Islet precursor cell (in vitro differentiated cells): ENCODE results near the gene FBXO4.
"Not testable (repeated sequence)": the region's sequence is repeated elsewhere in the genome, so short reads cannot be mapped to it uniquely, and the experiment has no call there.

Source experiments
- DNase-seq: peaks from one replicate; pipeline ENCODE4 v3.0.0-alpha.2; 2018

Gene FBXO4

DNA sequence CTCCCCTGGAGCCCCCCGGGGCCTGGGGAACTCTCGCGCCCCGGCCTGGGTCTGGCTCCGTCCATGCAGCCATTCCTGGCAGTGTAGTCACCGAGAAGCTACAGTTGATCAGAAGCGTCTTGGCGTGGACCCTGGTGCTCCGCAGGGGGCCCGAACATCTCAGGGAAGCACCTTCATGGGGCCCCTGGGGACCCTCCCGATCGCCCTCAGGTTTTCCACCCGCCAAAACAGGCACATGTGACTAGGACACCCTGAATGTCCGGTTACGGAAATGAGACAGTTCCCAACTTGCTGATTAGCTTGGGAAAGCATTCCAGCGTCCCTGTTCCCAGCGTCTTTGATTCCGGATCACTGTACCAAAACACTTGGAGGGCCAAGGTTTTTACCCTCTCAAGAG is 472 bp downstream of the FBXO4 start:
- DNase-seq: no peak

DNA sequence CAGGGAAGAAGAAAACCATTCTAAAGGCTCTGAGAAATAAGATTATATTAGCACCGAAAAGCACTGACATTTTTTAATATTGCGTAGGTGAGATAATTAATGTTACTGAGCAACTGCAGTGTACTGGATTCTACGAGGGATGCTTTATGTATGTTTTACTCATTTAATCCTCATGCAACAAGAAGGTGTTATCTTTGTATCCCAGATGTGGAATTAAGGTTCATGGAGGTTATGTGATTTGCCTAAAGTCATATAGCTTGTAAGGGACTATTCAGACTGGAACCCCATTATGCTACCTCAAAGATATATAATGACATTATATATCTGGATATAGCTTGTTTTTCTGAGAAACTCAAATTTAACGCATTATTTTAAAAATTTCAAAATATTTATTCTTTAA is 2.5 kb downstream of the FBXO4 start:
- no peak for DNase-seq

DNA sequence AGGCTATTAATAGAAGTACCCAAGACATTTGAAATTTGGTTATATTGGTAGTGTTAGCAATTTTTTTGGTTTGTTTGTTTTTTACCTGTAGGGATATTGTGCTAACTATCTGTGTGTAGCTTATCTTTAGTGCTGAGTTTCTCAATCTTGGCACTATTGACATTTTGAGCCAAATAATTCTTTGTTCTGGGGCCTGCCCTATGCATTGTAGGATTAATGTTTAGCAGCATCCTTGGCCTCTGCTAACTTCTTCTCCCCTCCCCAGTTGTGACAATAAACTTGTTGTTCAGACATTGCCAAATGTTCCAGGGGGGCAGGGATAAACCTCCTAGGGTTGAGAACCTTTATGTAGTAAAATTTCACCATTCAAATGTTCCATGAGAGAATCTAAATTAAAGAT is 4.0 kb downstream of the FBXO4 start:
- DNase-seq: no peak

DNA sequence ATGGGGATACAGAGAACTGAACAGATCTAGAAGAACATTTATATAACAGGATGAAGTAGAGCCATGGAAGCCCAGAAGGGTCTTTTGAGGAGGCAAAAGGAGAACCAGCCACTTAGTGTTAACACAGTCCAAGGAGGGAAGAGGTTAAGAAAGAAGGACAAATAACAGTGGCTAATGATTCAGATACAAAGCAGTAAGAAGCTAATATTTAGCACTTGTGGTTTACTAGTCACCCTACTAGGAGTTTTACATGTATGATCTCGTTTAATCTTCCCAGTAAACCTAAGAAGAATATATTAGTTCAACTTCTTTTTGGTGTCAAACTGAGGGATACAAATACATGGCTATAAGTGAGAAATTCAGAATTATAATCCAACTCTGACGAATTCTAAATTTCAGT is 7.7 kb downstream of the FBXO4 start:
- DNase-seq: no peak

DNA sequence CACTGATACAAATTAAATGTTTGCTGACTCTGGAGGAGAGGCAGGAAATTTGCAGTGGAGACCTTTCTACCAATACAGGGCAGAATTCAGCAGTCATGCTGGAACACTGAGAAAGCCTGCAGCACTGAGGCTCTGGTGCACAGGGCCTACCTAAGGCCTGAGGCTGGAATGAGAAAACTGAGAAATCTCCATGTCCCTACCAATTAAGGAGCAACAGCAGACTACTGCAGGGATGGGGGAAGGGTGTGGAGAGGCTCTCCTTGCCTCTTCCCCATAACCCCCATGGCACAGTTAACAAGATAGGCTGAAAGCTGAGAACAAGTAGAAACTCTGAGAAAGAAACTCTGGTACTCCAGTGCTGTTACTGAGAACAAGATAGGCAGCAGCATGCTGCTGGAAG is 10.5 kb downstream of the FBXO4 start:
- peak; percentile 74 for DNase-seq

DNA sequence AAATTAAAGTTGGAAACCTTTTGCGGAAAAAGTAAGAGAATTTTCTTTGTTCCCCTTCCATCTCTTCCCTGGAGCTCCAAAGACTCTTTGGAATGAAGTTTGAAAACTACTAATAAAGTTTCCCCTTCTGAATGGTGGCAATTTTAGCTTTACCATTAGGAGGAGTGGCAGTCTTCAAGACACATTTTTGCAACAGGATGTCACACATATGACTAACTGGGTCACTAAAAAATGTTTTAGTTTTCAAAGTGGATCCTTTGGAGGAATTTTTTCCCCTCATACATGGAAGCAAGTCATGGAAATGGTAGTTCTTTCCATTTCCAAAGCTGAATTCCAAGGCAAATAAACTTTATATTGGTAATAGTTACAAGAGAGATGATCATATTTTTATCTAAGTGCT is 15.6 kb downstream of the FBXO4 start:
- no peak for DNase-seq

DNA sequence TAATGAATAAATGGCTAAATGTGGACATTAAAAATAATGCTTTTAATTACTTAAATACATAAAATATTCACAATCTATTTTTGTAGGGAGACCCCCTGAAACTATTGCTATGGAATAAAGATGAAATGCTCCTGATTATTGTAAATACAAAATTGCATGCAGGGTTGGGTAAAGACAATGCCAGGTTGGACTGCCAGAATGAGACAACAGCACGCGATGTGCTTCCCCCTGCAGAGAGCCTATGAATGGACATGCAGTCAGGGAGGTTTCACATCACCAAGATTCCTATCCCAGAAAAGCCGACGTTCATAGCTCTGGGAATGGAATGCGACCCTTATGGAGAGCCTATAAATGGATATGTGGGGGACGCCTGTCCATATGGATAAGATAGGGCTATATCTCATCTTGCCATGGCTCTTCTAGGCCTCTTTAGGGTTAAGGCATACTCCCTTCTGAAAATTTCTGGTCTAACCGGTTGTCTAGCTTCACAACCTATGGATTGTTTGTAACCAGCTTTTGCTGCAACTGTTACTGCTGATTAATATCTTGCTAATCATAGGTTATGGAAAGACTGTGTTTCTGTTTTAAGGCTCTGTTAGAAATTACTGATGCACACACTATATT is 20.4 kb downstream of the FBXO4 start:
- DNase-seq: not testable (repeated sequence)

DNA sequence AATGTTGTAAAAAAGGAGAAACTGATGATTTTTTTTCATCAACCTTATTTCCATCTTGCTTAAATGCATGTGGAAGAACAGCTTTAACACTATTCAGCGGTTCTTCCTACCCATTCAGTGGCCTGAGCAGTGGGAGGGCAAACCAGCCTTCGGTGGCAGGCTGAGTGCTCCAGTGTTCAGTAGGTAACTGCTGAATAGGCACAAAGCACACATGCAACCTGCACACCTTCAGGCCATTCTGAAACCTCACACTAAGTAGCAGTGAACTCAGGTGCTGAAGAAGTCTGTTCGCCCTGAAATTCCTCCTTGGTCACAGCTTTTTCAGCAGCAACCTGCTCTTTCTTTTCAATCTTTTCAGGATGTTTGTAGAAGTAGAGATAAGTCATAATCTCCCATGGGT is 26.1 kb downstream of the FBXO4 start:
- no peak for DNase-seq

DNA sequence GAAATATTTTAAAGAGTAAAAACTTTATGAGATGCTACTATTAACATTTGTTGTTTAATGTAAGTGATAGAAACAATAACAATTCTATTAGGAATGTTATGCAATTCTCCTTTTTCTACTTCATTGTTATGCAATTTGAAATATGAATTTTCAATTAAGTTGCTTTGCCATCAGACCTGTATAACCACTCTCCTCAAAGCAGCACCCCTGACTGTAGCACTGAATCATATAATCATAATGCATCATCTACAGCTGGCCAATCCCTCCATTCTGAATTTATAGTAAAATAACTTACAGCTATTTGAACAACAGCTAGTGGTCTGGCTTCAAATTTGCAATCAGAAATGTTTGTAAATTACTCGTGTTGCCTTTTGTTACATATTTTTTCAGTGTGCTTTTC is 29.2 kb downstream of the FBXO4 start:
- DNase-seq: no peak

DNA sequence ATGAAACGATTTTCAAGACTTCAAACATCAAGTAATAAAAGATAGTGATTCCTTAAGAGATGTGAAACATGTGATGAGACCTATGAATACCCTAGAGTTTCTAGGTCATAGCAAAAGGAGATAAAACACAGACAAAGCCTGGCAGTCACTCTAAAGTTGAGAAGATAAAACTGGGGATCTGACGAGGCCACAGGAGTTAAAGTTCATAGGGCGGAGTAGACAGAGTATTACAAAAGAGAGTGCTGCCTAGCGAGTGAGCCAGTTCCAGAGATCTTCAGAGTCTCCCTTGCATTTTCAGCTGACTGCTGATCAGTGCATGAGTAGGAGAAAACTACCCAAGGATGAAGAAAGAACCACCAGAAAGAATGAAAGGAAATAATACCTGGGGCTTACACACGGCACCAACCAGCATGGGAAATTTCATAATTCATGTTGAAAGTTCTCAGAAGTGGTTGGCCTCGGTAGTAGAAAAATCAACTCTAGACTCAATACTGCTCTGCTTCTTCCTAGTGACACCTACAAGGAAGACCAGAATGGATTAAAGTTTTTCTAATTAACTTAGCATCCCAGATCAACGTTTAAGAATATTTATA is 30.4 kb downstream of the FBXO4 start:
- no peak for DNase-seq

DNA sequence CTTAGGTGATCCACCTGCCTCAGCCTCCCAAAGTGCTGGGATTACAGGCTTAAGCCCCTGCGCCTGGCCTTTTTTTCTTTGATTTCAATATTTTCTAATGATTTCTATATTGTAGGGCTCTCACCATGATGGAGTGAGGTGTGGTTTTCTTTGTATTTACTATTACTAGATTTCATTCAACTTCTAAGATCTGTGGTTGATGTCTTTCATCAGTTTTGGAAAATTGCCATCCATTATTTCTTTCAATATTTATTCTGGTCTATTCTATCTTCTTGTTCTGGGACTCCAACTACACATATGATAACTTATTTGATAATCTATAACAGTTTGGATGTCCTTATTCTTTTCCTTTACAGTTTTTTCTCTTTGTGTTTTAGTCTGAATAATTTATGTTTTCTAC is 31.9 kb downstream of the FBXO4 start:
- no peak for DNase-seq

DNA sequence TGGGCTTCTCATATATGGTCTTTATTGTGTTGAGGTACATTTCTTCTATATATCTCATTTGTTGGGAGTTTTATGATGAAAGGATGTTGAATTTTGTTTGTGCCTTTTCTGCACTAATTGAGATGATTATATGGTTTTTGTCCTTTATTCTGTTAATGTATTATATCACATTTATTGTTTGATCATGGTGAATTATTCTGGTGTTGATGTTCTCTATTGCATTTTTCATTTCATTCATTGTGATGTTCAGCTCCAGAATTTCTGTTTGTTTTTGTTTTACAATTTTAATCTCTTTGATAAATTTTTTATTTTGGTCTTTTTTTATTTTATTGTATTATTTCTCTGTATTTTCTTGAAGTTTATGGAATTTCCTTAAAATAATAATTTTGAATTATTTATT is 35.4 kb downstream of the FBXO4 start:
- DNase-seq: no peak

DNA sequence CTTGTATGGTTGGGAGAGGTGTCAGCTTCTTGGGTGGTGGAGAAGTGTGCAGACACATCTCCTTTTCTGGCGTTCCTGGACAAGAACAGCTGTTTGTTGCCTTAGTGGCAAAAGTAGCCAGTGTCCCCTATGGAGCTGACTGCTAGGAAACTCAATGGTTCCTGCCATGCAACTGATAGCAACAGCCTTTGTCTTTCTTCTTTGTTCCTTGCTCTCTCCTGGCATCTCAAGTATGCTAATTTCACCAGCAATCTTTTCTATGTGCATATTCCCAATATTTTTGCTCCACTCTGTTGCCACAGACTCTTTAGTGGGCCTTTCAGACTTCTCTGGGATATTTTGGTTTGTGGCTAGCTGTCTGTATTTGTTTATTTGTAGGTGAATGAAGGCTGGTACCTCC is 36.7 kb downstream of the FBXO4 start:
- DNase-seq: no peak

DNA sequence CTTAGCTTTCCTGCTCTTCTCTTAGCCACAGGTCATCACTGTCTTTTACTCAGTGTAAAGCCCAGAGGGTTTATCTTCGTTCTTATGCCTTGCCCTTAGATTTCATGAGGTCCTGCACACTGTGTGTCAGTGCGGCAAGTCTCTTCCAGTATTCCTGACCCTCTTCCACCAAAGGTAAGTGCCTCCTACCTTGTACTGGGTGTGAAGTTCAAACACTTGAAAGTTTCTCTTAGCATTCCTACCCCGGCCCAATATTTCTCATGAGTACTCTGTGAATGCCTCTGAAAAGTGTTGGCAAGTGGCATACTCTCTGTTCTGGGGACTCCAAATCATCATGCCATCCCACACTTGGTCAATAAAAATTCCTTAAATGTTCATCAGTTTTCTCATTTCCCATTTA is 37.4 kb downstream of the FBXO4 start:
- DNase-seq: no peak

DNA sequence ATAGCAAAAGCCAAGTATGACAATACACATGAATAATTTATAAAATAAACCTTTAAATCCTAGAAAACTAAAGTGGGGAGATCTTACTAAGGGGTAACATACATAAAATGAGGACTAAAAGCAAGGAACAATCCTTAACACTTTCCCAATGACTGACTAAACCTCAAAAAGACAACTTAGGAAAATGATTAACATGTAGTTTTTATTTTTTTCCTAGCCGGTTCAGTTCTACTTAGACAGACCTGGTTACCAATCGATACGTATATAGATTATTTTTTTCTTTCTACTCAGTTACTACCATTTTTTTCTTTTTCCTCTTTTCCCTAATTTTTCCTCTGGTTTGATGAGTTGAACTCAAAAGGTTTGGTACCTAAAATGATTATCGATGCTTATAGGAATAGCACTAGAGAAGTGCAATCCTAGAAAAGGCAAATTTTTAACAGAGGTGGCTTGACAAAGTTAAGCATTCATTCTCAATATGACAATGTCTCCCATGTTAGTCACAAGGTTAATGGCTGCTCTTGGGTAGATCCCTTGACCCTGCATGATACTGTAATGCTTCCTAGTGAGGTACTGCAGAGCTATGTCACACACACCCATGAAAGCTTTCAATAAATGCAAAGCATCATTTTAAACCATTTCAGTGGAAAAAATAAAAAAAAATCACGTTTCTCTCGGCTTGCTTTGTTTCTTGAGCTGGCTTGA is 41.5 kb downstream of the FBXO4 start:
- no peak for DNase-seq

DNA sequence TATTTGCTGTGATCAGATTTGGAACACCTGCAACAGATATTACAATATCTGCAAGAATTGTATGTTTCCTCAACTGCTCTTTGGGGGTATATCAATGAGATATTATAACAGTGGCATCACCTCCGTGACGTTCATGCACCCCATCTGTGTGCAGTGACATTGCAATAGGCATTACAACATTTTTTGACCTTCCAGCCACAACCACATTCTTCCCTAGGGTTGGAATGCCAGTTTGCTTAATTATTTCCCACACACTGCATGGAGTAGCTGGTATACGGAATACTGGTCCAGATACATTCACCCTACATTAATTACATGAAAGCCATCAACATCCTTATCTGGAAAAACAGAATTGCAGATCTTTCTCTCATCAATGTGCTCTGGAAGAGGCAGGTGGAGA is 42.3 kb downstream of the FBXO4 start:
- no peak for DNase-seq

DNA sequence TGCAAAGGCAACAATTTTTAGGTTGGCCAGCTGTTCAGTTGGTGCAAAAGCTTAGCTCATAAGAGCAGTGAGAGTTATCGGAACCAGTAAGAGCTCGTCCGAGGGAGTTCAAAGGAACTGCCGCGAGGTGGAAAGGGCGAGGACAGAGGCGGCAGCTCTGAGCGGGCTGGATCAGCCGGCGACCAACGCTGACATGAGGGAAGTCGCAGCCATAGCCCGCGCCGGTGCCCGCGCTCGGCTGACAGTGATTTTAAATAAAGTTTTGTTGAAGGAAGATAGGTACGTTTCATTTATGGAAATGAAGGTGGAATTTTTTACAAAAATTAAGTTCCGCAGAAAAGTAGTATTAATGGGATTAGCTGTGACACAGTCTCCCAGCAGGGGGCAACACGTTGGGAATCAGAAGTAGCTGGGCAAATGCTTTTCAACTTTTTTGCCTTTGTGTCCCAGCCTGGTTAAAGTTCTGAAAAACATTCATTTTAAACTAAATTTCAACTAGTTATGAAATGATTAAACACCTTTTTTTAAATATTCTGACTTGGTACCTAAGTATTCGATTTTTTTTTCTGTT is 43.2 kb downstream of the FBXO4 start:
- no peak for DNase-seq

DNA sequence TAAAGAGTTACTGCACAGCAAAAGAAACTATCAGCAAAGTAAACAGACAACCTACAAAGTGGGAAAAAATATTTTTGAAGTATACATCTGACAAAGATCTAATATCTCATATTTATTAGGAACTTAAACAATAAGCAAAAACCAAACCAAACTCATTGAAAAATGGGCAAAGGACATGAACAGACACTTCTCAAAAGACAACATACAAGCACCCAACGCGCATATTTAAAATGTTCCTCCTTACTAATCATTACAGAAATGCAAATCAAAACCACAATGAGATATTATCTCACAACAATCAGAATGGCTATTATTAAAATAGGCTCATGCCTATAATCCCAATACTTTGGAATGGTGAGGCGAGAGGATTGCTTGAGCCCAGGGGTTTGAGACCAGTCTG is 48.0 kb downstream of the FBXO4 start:
- no peak for DNase-seq

DNA sequence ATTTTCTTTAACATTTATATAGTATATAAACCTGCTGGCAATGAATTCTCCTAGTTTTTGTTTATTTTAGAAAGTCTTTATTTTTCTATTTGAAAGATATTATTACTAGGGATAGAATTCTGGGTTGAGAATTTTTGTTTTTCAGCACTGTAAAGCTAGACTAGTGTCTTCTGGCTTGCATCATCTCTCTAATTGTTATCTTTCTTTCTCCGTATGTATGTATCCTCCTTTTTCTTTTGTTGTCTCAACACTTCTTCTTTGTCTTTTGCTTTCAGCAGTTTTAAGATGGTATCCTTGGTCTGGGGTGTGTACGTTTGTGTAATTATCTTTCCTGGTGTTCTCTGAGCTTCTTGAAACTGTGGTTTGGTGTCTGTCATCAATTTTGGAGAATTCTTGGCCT is 48.8 kb downstream of the FBXO4 start:
- DNase-seq: no peak

DNA sequence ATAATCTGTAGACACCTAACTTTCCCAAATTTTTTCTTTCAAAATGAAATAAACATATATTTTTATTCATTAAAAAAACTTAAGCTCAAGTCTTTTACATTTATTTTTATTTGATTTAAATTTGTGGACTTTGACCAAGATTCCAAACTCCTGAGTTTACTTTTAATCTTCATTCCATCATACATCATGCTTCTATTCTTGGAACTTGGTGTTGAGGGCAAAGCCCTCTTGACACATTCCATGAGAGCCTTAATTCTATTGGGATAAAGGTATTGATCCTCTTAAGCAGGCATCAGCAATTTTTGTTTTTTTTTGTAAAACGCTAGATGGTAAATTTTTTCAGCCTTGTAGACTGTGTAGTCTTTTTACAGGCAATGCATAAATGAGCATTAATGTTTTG is 53.6 kb downstream of the FBXO4 start:
- DNase-seq: no peak

DNA sequence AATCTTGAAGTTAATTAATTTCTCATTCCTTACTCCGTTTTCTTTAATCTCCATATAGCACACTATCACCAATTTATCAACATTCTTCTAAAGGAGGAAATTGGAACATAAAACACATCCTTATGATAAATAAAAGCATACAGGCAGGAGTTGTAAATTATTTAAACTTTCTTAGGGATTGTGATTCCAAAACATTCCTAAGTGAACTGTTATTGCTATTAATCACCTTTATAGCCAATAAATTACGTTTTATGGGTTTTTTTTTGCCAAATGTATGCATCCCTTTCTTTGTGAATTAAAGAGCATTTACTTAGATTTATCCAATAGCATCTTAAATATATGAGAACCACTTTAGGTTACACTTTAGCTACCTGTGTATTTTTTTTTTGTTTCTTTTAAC is 55.3 kb downstream of the FBXO4 start:
- DNase-seq: no peak

DNA sequence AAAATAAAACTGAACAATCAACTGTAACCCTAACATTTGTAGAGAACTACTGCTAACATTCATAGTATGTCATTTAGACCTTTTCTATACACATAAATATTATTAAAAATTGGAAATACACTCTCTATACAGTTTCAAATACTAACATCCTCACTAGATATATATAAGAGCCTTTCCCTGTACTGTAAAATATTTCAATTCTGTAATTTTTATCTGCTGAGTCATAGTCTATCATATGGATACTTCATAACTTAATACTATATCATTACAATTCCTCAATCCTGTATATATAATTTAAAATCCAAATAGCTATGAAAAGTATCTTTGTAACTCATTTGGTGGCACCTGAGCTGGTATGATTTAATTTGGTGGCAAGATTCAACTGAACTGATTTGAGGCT is 55.8 kb downstream of the FBXO4 start:
- no peak for DNase-seq

DNA sequence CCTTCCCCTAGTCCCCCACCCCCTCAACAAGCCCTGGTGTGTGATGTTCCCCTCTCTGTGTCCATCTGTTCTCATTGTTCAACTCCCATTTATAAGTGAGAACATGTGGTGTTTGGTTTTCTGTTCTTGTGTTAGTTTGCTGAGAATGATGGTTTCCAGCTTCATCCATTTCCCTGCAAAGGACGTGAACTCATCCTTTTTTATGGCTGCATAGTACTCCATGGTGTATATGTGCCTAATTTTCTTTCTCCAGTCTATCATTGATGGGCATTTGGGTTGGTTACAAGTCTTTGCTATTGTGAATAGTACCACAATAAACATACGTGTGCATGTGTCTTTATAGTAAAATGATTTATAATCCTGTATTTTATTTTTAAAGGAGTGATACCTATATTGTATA is 57.8 kb downstream of the FBXO4 start:
- DNase-seq: not testable (repeated sequence)

DNA sequence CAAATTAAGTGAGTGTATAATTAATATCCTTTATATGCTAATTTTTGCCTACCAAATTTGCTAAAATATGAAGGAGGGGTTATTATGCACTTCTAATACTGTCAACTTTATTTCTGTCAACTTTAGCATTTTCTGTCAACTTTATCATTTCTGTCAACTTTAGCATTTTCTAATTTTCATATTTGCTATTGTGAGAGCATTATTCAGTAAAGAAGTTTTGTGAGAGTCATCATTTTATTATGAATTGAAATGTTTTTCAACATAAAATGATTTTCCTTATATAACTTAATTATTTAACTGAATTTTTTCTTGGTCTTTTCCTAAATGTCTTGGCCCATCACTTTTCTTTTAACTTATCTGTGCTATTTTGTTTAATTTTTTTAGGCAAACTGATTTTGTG is 58.2 kb downstream of the FBXO4 start:
- DNase-seq: no peak
